ENCODE data around the gene BAZ2B. TPM values are rescaled to one million over a fixed set of nuclear protein-coding genes. Genes with fewer than 3 reads are reported as not detected.

BAZ2B gene
- total RNA-seq, 2 donors from 2014 or later, result 53.1 to 64.1 TPM

GRCh38 chr2:159558479-159558878 lies 57.9 kb downstream of the BAZ2B start:
- Mint-ChIP-seq H3K9me3 (no peaks in the 10 kb centered on the region), H3K36me3 (ENCODE audit: low read depth) (peaks cover 4% of the 10 kb centered on the region), H3K27me3 (ENCODE audit: insufficient read depth) (no peaks in the 10 kb centered on the region), H3K4me1 (peaks cover 12% of the 10 kb centered on the region), H3K27ac (peak overlapping the region; percentile 31), H3K4me3 (no peak overlapping the region)
- Histone ChIP-seq H3K4me3 (ENCODE audit: low read length) (no peak overlapping the region), H3K4me1 (ENCODE audit: control insufficient read depth, insufficient read depth, low read length) (no peaks in the 10 kb centered on the region), H3K36me3 (ENCODE audit: control insufficient read depth, insufficient read depth, low read length) (no peaks in the 10 kb centered on the region), H3K9ac (ENCODE audit: extremely low read depth, low read length, poor library complexity, severe bottlenecking) (no peak overlapping the region), H3K27ac (ENCODE audit: low read depth, low read length) (no peak overlapping the region), H3K27me3 (ENCODE audit: control insufficient read depth, insufficient read depth, low read length, poor library complexity, severe bottlenecking) (no peaks in the 10 kb centered on the region), H3K9me3 (ENCODE audit: control insufficient read depth, low read length) (no peaks in the 10 kb centered on the region)
- 94 to 95% methylated on average over 4 of the region's 4 CpGs for WGBS, 2 experiments (ENCODE audit: insufficient coverage in 1 of 2, insufficient read length in 1 of 2)
- TF ChIP-seq CTCF (conservative IDR thresholded peaks at IDR 0.05), result no peak
- DNase-seq, result no peak

GRCh38 chr2:159557437-159558034 lies 58.8 kb downstream of the BAZ2B start:
- Mint-ChIP-seq H3K4me3 (no peak overlapping the region), H3K9me3 (no peaks in the 10 kb centered on the region), H3K36me3 (ENCODE audit: low read depth) (peaks cover 7% of the 10 kb centered on the region), H3K27me3 (ENCODE audit: insufficient read depth) (no peaks in the 10 kb centered on the region), H3K4me1 (peaks cover 12% of the 10 kb centered on the region), H3K27ac (peak overlapping the region; percentile 21)
- Histone ChIP-seq H3K27me3 (ENCODE audit: control insufficient read depth, insufficient read depth, low read length, poor library complexity, severe bottlenecking) (no peaks in the 10 kb centered on the region), H3K4me3 (ENCODE audit: low read length) (no peak overlapping the region), H3K9me3 (ENCODE audit: control insufficient read depth, low read length) (no peaks in the 10 kb centered on the region), H3K9ac (ENCODE audit: extremely low read depth, low read length, poor library complexity, severe bottlenecking) (no peak overlapping the region), H3K36me3 (ENCODE audit: control insufficient read depth, insufficient read depth, low read length) (no peaks in the 10 kb centered on the region), H3K4me1 (ENCODE audit: control insufficient read depth, insufficient read depth, low read length) (no peaks in the 10 kb centered on the region), H3K27ac (ENCODE audit: low read depth, low read length) (no peak overlapping the region)
- peak; percentile 77 for TF ChIP-seq CTCF (conservative IDR thresholded peaks at IDR 0.05)
- peak; percentile 55 for DNase-seq
- WGBS, 2 experiments (ENCODE audit: insufficient coverage in 1 of 2, insufficient read length in 1 of 2), result 72% methylated on average over 5 of the region's 5 CpGs; no CpG with 5 or more reads in 1 of the 2 experiments

- Mint-ChIP-seq H3K27ac (no peak overlapping the region), H3K4me1 (peaks cover 12% of the 10 kb centered on the region), H3K36me3 (ENCODE audit: low read depth) (peaks cover 4% of the 10 kb centered on the region), H3K9me3 (no peaks in the 10 kb centered on the region), H3K4me3 (no peak overlapping the region), H3K27me3 (ENCODE audit: insufficient read depth) (no peaks in the 10 kb centered on the region)
- no peak for TF ChIP-seq CTCF (conservative IDR thresholded peaks at IDR 0.05)
- 88 to 100% methylated on average over 1 to 3 of the region's 4 CpGs for WGBS, 2 experiments (ENCODE audit: insufficient coverage in 1 of 2, insufficient read length in 1 of 2)
- H3K36me3 ChIP-seq (ENCODE audit: control insufficient read depth, insufficient read depth, low read length), result no peaks in the 10 kb centered on the region
- H3K9me3 ChIP-seq (ENCODE audit: control insufficient read depth, low read length), result no peaks in the 10 kb centered on the region
- DNase-seq, result no peak
- H3K4me3 ChIP-seq (ENCODE audit: low read length), result no peak overlapping the region
- no peak overlapping the region for H3K9ac ChIP-seq (ENCODE audit: extremely low read depth, low read length, poor library complexity, severe bottlenecking)
- H3K27me3 ChIP-seq (ENCODE audit: control insufficient read depth, insufficient read depth, low read length, poor library complexity, severe bottlenecking), result no peaks in the 10 kb centered on the region
- no peaks in the 10 kb centered on the region for H3K4me1 ChIP-seq (ENCODE audit: control insufficient read depth, insufficient read depth, low read length)
- H3K27ac ChIP-seq (ENCODE audit: low read depth, low read length), result no peak overlapping the region
Observed at GRCh38 chr2:159555651-159556392, 60.5 kb downstream of the BAZ2B start.
